ENCODE results near the gene CELF4. TPM values are rescaled to one million over a fixed set of nuclear protein-coding genes. Genes with fewer than 3 reads are reported as not detected.

CELF4 gene
- total RNA-seq, 4 donors from 2014 or later, result 0.16 to 0.59 TPM; not detected in 2

- intact Hi-C loops (cut with DNase I; ENCODE audit: low total_unique reads), result loop anchor here (5.0 to 10.0 kb wide), 2 partner anchors 145 to 198 kb away; no protein-coding TSS in a partner anchor
- TF ChIP-seq POLR2A (IDR thresholded peaks at IDR 0.05) (no peak), CTCF (IDR thresholded peaks at IDR 0.05) (no peak)
- WGBS, 2 donors, result 70 to 75% methylated on average over 11 of the region's 11 CpGs
Measured at GRCh38 chr18:37339701-37340215, 225.8 kb downstream of the CELF4 start.

GRCh38 chr18:37336568-37337285 lies 228.9 kb downstream of the CELF4 start:
- intact Hi-C loops (cut with DNase I; ENCODE audit: low total_unique reads), result no loop called here
- DNase-seq (ENCODE audit: low spot score in 2 of 2), result no peak
- 85 to 88% methylated on average over 27 of the region's 27 CpGs for WGBS, 2 donors
- TF ChIP-seq CTCF (IDR thresholded peaks at IDR 0.05) (no peak), POLR2A (IDR thresholded peaks at IDR 0.05) (no peak)
- no peak overlapping the region for H3K4me3 ChIP-seq (ENCODE audit: low read depth, poor library complexity, severe bottlenecking)

More at GRCh38 chr18:37339701-37340215, 225.8 kb downstream of the CELF4 start:
- no peak overlapping the region for H3K4me3 ChIP-seq (ENCODE audit: low read depth, poor library complexity, severe bottlenecking)
- DNase-seq (ENCODE audit: low spot score in 2 of 2), result no peak

- intact Hi-C loops (cut with DNase I; ENCODE audit: low total_unique reads), result no loop called here
- H3K4me3 ChIP-seq (ENCODE audit: low read depth, poor library complexity, severe bottlenecking), result no peak overlapping the region
- TF ChIP-seq POLR2A (IDR thresholded peaks at IDR 0.05) (no peak), CTCF (IDR thresholded peaks at IDR 0.05) (no peak)
- DNase-seq (ENCODE audit: low spot score in 2 of 2), result no peak
- WGBS, 2 donors, result 71 to 72% methylated on average over 3 of the region's 3 CpGs
Measured at GRCh38 chr18:37335409-37335736, 230.2 kb downstream of the CELF4 start.

GRCh38 chr18:37334631-37335408 lies 230.8 kb downstream of the CELF4 start:
- WGBS, 2 donors, result 49 to 54% methylated on average over 23 of the region's 23 CpGs
- DNase-seq (ENCODE audit: low spot score in 2 of 2), result no peak
- intact Hi-C loops (cut with DNase I; ENCODE audit: low total_unique reads), result no loop called here
- H3K4me3 ChIP-seq (ENCODE audit: low read depth, poor library complexity, severe bottlenecking), result no peak overlapping the region
- TF ChIP-seq POLR2A (IDR thresholded peaks at IDR 0.05), result no peak
- no peak for TF ChIP-seq CTCF (IDR thresholded peaks at IDR 0.05)

GRCh38 chr18:37332628-37333420 lies 232.8 kb downstream of the CELF4 start:
- TF ChIP-seq POLR2A (IDR thresholded peaks at IDR 0.05) (no peak), CTCF (IDR thresholded peaks at IDR 0.05) (no peak)
- intact Hi-C loops (cut with DNase I; ENCODE audit: low total_unique reads), result no loop called here
- DNase-seq (ENCODE audit: low spot score in 2 of 2), result no peak
- H3K4me3 ChIP-seq (ENCODE audit: low read depth, poor library complexity, severe bottlenecking), result no peak overlapping the region
- WGBS, 2 donors, result 75 to 82% methylated on average over 17 of the region's 17 CpGs

Measured in lower leg skin (tissue), 4 donors.